GM13977 (cell line): Measurements from ENCODE around the gene MCMBP.

Experiments
- DNase-seq: peaks from one replicate; pipeline ENCODE4 v3.0.0; 2012; ENCODE audit warnings: low spot score
- in situ Hi-C: fragments of 300-500 bp; cut with MboI; formaldehyde crosslinking; loops from one replicate; pipeline ENCODE4 v1.12.0; 2022; ENCODE audit warnings: low sequenced_read_pairs, low pct_unique_long_range_greater_than_20kb, mixed read lengths, inconsistent platforms; ENCODE audit not compliant: unreplicated experiment
- TF ChIP-seq, protein P1 (sequence below): IDR thresholded peaks from 2 replicates; pipeline ENCODE4 v1.5.1; 2012; ENCODE audit warnings: mild to moderate bottlenecking, control low read depth; ENCODE audit not compliant: insufficient read depth; ENCODE audit errors: extremely low read depth, missing control alignments

The MCMBP gene

DNA sequence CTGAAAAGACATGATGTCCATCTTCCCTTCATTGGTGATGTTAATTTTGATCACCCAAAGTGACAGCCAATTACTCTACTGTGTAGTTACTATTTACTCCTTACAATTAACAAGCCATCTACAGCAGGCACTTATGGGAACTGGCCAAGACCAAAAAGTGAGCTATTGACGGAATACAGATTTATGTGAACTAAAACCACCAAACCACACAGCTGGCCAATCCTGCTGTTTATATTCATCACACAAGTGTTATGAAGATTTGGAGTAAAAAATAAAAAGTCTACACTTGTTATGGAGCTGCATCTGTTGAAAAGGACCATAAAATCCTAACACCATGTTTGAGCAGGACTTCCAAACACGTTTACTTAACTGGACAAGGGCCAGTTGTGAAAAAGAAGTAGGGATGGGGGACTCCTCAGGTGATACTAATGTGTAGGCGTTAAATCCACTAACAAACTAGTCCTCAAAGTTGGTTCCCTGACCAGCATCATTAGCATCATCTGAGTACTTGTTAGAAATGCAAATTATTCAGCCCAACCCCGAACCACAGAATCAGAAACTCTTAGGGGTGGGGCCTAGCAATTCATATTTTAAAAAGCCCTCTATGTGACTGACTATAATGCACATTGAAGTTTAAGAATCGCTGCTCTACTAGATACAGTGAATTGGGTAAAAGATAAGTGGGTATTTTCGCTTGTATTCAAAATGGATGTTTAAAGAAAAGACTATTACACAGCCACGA, 11.6 kb downstream of the MCMBP start:
- TF ChIP-seq, protein P1, sequence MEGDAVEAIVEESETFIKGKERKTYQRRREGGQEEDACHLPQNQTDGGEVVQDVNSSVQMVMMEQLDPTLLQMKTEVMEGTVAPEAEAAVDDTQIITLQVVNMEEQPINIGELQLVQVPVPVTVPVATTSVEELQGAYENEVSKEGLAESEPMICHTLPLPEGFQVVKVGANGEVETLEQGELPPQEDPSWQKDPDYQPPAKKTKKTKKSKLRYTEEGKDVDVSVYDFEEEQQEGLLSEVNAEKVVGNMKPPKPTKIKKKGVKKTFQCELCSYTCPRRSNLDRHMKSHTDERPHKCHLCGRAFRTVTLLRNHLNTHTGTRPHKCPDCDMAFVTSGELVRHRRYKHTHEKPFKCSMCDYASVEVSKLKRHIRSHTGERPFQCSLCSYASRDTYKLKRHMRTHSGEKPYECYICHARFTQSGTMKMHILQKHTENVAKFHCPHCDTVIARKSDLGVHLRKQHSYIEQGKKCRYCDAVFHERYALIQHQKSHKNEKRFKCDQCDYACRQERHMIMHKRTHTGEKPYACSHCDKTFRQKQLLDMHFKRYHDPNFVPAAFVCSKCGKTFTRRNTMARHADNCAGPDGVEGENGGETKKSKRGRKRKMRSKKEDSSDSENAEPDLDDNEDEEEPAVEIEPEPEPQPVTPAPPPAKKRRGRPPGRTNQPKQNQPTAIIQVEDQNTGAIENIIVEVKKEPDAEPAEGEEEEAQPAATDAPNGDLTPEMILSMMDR: no peak

DNA sequence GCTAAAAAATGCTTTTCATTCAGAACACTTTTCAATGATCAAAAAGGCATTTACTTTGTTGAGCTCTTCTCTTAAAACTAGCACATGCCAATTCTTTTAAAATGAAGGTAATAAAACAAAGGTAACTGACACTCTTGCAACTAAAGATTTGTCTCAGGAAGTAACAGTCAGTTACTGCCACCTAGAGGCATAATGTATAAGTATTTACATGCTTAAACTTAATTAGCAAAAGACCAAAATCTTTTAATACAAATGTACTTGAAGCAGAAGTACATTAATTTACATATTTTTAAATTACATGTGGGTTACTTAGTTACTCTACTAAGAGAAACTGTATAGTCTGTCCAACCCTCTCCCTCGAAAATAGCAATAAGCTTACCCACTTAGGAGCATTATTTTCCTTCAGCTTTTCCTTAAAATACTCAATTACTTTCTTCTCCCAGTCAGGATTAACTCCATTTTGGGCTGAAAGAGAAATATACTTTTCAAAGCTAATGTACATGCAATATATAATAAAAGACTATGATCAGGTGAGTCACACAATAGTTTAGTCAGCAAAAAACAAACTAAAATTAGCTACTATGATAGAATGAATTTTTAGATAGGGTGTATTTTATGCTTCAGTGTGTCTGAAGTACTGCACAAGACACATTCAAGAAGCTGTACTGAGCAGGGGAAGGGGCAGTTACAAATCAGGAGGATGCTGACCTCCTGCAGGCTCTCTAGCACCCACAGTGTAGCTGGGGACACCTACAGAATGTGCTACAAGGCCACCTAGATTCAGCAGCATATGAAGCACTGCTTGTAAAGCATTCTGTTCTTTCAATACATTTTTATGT, 13.0 kb downstream of the MCMBP start:
- DNase-seq: peak; percentile 39
- TF ChIP-seq, protein P1: peak; percentile 57
- in situ Hi-C loops: loop anchor here (10.0 kb wide), 1 partner anchor 175 kb away; no protein-coding TSS in a partner anchor

More for the DNA sequence above, 11.6 kb downstream of the MCMBP start:
- in situ Hi-C loops: no loop called here
- DNase-seq: no peak

DNA sequence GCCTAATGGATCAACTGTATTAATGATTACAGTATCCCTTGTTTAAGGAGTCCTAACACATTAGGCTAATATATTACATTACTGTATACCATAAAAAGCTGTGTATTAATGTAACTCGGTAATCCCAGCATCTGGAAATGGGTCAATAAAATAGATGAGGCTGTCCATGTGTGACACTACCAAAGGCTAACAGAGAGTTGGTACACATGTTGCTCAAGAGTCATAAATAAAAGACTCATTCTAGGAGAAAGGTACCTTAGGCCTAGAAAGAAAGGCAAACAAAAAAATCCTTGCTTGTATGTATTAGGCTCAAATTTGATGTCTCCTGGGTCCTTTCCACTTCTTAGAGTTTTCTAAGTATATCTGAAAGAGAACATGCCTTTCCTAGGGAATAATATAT, 14.6 kb downstream of the MCMBP start:
- DNase-seq: no peak
- TF ChIP-seq, protein P1: no peak
- in situ Hi-C loops: loop anchor here (10.0 kb wide), 1 partner anchor 173 kb away; no protein-coding TSS in a partner anchor

DNA sequence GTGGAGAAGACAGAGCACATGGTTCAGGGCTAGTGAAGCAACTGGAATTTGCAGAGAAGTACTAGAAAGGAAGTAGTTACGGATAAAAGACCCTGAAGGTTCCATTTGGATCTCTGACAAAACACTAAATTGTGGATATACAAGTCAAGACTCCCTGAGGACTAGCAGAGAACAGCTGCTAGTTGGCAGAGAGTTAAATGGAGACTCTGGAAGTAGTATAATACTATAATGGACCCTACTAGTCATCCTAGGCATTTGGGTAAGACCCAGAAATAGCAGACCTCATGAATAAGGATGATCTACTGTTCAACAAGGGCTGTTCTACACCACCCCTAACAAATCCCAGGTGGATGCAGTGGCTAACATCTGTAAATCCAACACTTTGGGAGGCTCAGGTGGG, 19.1 kb downstream of the MCMBP start:
- DNase-seq: no peak
- in situ Hi-C loops: loop anchor here (10.0 kb wide), 1 partner anchor 169 kb away; no protein-coding TSS in a partner anchor
- TF ChIP-seq, protein P1: no peak

DNA sequence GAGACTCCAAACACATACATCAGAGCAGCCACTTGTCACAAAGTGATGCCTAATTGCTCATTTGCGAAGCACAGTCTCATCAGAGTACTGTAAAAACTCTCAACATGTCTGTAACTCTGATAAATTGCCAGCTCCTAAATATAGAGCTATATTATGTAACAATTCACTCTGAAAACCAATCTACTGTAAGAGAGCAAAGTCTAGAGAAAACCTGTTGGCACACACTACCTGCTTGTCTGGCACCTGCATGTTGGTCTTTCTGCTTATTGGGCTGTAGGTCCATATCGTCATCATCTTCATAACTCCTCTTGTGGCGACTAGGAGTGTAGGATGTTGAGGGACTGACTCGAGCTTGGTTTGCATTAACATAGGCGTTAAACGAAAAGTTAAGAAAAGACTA, 19.8 kb downstream of the MCMBP start:
- in situ Hi-C loops: loop anchor here (10.0 kb wide), 1 partner anchor 168 kb away; no protein-coding TSS in a partner anchor
- no peak for DNase-seq
- TF ChIP-seq, protein P1: no peak

DNA sequence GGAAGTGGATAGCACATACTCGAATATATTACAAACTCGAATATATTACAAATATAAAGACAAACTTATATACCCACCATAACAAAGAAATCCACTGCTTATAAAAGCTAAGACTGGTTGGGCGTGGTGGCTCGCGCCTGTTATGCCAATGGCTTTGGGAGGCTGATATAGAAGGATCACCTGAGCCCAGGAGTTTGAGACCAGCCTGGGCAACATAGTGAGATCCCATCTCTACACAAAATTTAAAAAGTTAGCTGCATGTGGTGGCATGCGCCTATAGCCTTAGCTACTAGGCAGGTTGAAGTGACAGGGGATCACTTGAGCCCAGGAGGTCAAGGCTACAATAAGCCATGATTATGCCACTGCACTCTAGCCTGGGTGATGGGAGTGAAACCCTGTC, 20.4 kb downstream of the MCMBP start:
- in situ Hi-C loops: loop anchor here (10.0 kb wide), 1 partner anchor 167 kb away; no protein-coding TSS in a partner anchor
- TF ChIP-seq, protein P1: no peak
- no peak for DNase-seq
